MM.1S (cell line): ENCODE data around the gene ZMIZ1.

Experiments
- CTCF ChIP-seq: fragments of 300-600 bp; sonication (generic); IDR thresholded peaks from 2 replicates; pipeline ENCODE4 v1.5.1; 2016; ENCODE audit warnings: antibody characterized with exemption, low read length, mixed read lengths
- EZH2 ChIP-seq: fragments of 300-600 bp; sonication (generic); optimal IDR thresholded peaks from 2 replicates; pipeline ENCODE3; 2017; ENCODE audit warnings: low read depth, mild to moderate bottlenecking, antibody characterized with exemption, low read length, mixed read lengths

- no peak for TF ChIP-seq CTCF
- no peak for TF ChIP-seq EZH2
These were observed 221.0 kb downstream of the ZMIZ1 start for GRCh38 chr10:79289801-79290200.
